Fibroblast of skin of right quadriceps (primary cell): ENCODE data around the gene BIN1.

ENCODE experiments used
- DNase-seq: peaks from one replicate; pipeline ENCODE4 v3.0.0-alpha.2; 2013

The BIN1 gene, protein sequence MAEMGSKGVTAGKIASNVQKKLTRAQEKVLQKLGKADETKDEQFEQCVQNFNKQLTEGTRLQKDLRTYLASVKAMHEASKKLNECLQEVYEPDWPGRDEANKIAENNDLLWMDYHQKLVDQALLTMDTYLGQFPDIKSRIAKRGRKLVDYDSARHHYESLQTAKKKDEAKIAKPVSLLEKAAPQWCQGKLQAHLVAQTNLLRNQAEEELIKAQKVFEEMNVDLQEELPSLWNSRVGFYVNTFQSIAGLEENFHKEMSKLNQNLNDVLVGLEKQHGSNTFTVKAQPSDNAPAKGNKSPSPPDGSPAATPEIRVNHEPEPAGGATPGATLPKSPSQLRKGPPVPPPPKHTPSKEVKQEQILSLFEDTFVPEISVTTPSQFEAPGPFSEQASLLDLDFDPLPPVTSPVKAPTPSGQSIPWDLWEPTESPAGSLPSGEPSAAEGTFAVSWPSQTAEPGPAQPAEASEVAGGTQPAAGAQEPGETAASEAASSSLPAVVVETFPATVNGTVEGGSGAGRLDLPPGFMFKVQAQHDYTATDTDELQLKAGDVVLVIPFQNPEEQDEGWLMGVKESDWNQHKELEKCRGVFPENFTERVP

DNA sequence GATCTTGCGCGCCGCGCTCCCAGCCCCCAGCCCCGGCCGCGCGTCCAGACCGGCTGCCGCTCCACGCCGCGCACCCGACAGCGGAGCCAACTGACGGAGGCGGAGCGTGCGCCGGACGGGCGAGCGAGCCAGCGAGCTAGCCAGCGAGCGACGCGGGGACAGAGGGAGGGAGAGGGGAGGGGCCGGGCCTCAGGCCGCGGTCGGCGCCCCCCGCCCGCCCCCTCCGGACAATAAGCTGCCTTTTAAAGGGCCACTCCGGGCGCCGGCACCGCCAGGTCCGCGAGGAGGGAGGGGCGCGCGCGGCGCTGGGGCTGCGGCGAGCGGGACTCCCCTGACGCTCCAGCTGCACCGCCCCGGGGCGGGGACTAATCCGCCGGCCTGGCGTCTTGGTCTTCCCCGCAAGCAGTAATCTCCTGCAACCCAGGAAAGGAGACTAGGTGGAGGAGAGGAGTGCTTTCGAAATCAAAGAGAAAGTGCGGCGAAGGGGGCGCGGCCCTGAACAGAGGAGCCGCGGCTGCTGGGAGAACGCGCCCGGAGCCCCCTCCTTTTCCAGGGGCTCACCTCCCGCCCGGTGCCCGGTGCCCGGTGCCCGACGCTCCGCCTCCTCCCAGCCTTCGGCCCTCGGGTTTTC lies at the start of gene BIN1:
Gene BIN1, minus strand, starts transcription at position 164 of the 631 bp plus-strand sequence. CDS start 211 bp downstream, outside the sequence.
- peak; percentile 82 for DNase-seq

DNA sequence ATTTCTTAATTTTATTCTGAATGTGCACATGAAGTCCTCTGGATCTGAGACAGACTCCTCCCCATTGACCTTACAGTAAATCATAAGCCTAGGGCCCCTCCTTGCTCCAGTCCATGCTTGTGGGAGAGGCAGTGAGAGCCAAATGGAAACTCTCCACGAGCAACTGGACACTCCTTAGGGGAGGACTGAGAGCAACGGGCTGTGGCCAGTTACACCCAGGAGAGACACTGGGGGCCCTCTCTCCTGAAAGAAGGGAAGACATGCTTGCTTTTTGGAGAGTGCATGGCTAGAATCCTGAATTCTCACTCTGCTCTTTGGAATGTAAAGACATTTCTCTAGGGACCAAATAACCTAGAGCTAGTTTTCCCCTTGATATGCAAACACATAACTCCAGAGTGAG lies 49.0 kb upstream of the BIN1 start:
- DNase-seq = peak; percentile 76

DNA sequence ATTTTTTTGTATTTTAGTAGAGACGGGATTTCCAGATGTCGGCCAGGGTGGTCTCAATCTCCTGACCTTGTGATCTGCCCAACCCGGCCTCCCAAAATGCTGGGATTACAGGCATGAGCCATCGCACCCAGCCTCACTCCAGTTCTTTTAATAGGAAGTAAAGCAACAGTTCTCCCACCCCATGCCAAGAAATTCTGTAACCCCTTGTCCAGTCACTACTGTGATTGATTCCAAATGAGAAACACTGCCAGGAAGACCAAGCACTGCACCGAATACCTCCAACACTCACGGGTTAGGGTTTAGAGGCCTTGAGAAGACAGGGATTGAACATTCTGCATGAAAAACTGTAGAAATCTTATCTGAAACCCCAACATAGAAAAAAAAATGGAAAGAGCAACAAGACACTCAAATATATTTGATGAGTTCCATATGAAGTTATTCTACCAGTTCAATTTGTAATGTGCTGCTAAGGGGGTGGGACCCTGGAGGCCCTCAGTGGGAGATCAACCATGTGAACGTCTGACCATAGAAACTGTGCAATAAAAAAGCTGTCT lies 48.2 kb upstream of the BIN1 start:
- DNase-seq = peak; percentile 87

DNA sequence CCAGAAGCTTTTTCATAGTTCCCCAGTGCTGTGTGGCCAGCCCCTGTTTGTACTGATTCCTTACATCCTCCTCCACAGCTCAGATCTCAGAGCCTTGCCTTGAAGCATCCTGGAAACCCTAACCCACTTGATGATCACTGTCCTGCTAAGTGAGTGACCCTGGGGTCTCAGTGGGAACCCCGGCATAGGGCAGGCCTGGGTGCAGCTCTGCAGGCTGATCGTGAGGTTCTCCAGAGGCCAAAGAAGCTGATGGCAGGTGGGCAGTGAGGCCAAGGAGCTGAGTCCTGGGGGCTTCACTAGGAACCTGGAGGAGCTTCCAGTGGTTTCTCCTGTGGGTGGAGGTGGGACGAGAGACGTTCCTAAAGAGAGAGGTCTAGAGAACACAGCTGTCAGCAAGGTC lies 47.4 kb upstream of the BIN1 start:
- DNase-seq = no peak

DNA sequence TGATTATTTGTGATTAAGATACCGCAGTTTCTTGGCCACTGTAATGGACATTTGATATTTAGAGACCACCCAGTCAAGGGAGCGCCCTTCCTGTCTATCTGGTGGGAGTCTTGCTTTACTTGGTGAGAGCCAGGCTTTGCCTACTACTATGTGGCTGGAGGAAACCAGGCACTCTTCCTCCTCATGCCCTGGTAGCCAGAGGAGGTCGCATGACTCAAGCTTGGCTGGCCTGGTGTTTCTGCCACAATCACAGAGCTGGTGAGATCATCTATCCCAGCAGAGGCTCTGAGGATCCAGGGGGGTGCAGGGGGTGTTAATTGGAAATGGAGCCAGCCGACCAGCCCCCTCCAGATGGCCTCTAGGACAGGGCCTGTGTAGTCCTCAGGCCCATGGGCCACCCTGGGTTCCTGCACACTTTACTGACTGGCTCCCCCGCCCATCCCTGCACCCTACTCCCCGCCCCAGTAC lies 46.8 kb upstream of the BIN1 start:
- peak; percentile 80 for DNase-seq

DNA sequence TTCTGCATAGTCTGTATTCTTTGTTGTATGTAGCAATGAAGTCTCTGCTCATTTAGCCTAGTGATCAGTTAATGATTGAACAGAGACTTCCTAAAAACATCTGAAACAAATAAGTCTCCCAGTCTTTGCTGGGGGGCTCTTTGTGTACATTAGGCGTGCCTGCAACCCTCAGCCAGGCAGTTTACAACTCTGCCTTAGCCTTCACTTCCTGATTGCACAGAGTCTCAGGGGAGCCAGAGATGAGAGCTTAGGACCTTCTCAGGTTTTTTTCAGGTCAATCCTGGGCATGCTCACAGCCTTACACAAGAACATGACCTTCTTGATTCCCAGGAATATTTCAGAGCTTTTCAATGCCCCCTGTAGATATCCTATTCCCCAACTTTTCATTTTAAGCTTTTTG lies 44.0 kb upstream of the BIN1 start:
- DNase-seq = no peak

DNA sequence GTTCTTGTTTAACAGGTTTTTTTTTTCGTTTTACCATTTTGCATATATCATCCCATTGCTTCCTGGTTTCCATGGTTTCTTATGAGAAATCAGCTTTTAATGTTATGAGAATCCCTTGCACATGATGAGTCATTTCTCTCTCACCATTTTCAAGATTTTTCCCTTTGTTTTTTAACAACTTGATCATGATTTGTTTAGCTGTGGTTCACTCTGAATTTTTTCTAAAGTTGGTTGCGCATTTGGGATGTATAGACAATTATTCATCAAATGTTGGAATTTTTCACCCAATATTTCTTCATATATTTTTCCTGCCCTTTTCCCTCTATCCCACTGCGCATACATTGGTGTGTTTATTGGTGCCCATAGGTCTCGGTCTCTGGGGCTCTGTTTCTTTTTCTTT lies 42.4 kb upstream of the BIN1 start:
- DNase-seq = peak; percentile 98

DNA sequence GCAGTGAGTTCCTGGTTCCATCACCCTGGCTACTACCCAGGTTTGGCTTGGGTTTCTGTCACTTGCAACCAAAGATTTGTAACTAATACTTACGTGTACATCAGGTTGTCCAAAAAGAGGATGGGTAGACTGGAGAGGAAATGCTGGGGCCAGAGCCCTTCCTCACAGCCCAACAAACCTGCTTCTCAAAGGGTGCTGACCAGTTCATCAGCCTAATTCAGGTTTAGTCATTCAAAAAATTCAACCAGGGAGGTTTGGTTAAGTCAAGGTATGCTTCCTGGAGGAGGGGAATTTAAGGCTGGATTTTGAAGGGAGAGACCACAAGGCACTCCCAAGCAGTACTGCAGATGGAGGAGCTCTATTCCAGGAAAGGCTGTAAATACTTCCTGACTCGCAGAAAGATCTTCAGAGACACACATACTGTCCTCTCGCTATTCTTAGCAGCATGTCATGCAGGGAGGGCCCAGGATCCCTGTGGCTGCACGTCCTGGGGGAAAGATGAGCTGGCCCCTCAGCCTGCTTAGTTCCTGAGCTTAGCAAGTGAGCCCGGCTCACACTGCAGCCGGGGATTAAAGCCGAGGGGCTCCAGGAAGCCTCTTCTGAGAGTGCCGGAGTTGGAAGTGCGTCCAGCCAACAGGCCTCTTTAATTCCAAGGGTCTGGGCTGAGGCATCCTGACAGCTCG lies 40.0 kb upstream of the BIN1 start:
- DNase-seq = peak; percentile 81

DNA sequence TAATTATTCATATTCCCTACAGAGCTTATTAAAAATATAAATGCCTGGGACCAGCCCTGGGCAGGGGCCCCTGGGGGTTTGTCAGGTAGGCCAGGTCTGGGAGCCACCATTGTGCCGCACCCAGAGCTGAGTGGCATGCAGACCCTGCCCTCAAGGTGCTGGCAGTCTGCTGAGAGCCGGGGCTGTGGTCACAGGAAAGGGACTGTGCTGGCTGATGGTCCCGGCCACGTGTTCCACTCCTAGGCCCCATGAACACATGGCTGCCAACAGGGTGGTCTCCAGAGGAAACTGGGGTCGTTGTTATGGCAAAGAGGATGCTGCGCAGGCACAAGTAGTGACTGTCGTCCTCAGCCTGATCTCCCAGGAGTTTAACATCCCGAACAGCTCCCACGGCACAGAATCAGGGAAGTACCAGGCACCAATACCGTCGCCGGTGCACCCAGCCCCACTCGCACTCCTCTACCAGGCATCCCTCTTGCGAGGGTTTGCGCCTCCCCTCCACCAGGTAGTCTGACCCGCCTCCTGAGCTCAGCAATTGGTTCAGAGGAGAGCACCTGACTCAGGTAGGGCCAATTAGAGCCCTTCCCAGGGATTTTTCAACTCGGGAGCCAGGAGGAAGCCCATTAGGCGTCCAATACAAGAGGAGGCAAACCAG lies 39.2 kb upstream of the BIN1 start:
- no peak for DNase-seq

DNA sequence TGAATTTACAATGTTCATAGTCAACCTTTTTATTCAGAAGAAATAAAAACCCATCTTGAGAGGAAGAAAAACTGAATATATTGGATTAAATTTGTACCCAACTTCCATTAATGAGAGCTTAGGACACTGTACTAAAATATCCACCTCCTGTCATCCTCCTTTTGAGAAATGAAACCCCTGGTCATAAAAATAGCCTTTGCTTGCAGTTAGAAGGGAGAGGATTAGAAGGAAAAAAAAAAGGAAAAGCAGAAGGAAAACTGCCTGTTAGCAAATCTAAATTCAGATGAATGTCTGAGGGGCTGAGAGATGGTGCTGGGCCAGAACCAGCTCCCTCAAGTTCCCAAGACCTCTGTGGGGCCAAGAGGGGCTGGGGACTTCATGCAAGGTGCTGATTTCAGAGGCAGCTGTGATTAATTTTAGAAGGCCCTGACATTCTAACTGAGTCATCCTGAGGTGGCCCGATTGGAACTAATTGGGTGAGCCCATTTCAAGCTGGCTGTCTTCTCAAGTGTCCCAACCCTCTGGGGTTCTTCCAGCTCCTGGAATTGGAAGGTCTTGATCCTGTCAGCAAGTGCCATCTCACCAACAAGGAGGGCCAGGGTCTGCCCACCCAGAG lies 38.4 kb upstream of the BIN1 start:
- DNase-seq = peak; percentile 73

DNA sequence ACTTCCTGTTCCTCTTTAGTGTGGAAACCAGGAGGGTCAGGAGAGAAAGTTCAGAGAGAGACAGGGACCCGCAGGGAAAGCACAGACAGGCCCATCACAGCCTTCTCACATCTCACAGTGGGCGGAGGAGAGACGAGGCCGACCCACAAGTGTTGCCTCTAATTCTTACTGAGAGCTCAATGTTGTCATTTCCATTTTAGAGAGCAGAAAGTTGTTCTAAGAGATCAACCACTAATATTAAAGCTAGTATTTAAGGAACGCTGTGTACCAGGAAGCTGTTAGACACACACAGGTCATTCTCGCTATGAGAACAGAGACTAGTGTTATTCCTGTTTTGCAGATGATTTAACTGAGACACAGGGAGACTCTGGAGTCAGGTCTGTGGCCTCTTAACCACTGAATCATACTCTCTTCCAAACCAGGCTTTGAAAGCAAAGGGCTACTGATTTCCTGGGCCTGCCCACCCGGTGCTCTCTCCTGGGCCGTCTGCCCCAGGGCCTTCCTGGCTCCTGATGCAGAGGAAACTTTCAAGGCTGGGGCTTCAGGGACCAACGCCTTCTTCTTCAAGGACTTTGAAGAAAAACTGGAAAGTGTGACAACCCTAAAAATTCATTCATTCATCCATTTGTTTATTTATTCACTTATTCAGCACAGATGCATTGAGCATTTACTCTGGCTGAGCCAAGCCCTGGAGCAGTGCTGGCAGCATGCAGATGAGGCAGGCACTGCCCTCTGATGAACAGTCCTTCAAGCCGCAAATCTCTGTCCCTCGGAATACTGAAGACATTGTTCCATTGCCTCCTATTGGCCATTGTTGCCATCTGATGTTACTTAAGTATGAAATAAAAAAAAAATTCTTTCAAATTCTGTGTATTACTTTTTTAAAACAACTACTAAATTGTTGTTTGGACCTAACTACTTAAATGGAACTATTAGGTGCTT lies 37.2 kb upstream of the BIN1 start:
- DNase-seq = no peak

DNA sequence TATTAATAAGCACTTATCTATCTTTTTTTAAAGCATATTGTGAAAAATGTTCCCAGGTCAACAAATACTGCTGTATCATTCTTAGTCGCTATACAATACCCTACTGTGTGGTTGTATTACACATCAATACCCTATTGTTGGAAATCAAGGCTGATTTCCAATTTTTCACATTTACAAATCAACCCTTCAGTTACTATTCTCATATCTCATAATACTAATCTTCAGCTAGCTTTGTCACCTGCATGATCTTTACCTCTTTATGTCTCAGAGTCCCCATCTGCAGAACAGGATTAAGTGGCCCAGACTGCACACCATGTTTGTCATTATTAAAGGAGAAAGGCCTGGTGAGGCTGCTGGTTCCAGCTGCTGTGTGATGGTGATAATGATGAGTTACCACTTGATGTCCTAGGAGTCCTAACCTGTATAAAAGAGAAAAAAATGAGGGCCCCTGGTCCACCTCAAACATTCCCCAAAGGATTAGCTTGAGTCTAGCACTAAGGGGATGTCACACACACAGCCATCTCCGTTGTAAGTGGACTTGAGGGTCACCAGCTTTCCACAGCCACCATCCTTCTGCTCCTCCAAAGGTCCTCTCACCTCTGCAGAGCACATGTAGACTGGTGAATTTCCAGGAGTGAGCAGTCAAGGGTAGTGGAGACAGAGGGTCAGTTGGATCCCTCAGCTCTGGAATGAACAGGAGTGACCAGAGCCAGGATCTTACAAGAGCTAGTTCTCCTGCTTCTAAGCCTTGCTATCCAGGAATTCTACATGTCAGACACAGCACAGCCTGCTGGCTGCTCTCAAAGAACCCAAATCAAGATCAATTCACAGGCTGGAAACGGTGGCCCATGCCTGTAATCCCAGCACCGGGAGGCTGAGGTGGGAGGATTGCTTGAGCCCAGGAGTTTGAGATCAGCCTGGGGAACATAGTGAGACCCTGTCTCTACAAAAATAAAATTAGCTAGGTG lies 36.0 kb upstream of the BIN1 start:
- DNase-seq = no peak

DNA sequence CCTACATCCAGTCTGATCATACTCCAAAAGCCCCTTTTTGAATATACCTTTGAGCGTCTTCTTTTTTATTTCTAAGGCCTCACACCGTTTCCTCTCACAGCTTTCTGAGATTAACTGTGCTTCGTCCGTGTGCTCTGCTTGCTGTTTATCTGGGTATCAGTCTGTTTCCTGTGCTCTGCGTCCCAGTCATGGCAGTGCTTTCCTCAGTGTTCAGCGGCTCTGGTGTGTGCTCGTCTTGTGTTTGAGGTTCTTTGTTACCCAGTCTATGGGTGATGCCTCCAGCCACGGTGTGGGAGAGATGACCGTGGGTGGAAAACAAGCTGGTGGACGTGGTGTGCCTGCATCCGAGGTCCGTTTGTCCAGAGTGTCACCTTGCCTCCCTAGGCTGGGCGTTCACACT lies 33.6 kb upstream of the BIN1 start:
- no peak for DNase-seq

DNA sequence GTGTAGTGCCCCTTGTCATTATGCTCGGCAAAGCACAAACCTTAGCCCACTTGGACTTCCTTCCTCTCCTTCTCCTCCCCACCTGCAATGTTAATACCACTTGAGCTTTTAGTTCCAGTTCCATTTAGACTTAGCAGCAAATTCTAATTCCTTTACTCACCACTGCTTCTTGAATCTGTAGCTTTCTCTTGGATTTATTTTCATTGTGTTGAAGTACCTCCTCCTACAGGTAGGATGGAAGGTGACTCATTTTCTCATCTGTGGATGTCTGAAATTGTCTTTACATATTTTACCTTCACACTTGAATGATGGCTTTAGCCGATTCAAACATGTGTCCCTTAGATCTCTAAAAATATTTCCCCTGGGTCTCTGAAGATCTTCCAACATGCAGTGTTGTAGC lies 32.8 kb upstream of the BIN1 start:
- no peak for DNase-seq

DNA sequence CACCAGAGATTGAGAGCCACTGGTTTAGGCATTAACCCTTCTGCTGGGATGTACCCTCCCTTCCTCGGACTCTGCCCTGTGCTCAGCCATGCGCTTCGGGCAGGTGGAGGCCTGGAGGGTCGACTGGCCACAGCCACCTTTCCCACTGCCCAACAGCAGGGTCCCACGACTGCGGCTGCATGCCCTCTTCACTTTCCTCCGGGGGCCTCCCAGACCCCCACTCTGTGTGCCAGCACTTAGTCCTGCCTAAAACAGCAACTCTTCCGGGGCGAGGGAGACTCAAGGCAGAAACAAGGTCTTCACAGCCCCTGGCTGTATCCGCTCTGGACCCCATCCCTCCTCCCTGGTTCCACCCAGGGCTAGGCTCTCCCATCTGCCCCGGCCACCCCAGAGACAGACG lies 31.3 kb upstream of the BIN1 start:
- no peak for DNase-seq

DNA sequence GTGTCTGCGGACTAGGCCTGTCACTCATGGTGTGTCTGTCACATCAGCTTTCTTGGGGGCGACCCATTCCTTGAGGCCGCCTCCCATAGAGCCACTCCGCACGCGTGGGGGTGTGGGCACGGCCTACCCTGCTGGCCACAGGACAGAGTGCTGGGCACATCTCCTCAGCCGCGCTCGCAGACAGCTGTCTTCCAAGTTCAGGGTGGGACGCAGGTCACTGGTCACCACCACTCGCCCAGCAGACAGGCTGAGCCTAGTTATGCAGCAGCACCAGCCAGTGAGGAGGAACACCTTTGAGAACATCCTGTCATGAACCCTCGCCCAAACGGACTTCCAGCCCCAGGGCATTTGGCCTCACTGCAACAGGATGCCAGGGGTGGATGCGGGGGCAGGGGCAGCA lies 30.8 kb upstream of the BIN1 start:
- DNase-seq = no peak

DNA sequence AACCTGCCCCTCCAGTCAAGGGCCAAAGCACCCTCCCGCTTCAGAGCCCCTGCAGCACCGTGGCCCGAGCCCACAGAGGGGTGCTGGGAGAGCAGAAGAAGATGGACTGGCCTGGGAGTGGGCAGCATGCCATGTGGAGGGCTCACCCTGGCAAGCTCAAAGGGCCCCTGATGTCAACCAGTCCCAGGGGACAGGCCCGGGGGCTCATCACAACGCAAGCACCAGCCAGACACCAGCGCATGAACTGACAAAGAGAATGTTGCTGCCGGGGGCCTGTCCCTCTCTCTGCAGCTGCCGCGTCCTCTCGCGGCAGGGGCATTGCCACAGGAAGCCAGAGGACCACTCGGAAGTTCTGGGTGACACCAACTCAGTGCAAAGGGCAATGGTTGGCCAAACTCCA lies 30.3 kb upstream of the BIN1 start:
- DNase-seq = no peak

DNA sequence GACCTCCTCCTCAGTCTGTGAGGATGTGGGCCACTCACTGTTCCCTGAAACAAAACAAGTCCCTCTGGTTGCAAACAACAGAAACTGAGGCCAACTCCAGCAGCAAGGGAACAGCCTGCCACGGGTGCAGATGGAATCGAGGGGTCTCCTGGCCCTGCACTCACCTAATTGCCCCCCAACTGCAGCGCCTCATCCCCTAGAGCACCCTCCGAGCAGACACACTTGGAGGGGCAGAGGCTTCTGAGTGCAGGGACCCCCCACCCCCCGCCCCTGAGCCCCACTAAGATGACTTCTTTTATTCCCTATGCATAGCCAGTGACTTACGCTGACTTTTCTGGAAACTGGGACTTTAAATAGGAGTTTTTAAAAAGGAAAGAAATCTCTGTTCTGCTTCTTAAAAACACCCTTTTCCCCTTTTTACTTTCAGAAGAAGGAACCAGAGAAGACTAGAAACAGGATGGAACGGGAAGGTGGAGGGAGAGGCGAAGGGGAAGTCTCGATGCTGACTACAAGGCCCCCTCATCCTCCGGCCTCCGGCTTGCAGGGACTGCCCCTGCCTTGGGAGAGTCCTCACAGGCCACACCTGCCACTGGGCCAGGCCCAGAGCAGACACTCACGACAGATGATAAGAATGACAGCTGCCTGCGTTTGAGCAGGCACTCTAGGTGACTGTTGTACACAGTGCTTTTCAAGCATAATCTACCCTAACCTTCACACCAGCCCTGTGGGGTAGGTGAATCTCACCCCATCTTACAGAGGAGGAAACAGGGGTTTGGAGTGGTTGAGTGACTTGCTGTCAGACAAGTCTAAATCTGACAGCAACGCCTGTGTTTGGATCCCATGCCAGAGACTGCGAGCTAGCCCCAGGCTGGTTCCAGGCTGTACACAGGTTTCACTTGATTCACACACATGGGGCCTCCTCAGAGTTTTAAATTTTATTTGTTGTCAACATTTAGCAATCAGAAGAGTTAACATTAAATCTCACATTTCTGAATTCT lies 28.2 kb upstream of the BIN1 start:
- no peak for DNase-seq
